PC-3 (cell line): ENCODE results near the gene UBQLN1.

Experiments used
- CTCF ChIP-seq: fragments of 300-600 bp; sonication (generic); conservative IDR thresholded peaks from 2 replicates; pipeline ENCODE4 v1.5.1; 2017; ENCODE audit warnings: antibody characterized with exemption, low read depth, mild to moderate bottlenecking, low read length
- EZH2 ChIP-seq: fragments of 300-600 bp; sonication (generic); IDR thresholded peaks from one replicate; pipeline ENCODE4 v1.6.1; 2017; ENCODE audit warnings: antibody characterized with exemption, mild to moderate bottlenecking, low read length; ENCODE audit not compliant: unreplicated experiment
- EZH2phosphoT487 ChIP-seq: fragments of 300-600 bp; sonication (generic); IDR thresholded peaks from 2 replicates; pipeline ENCODE4 v1.6.1; 2018; ENCODE audit warnings: mild to moderate bottlenecking, antibody characterized with exemption, low read length, borderline replicate concordance

GRCh38 chr9:83714329-83714728, 6.6 kb upstream of the UBQLN1 start:
- TF ChIP-seq CTCF (peak; percentile 44; the same call in 1 of the 2 replicates), EZH2 (no peak), EZH2phosphoT487 (no peak)
